ENCODE data around the gene RGS4. TPM values are rescaled to one million over a fixed set of nuclear protein-coding genes. Genes with fewer than 3 reads are reported as not detected.
"Not testable (repeated sequence)": the region's sequence is repeated elsewhere in the genome, so short reads cannot be mapped to it uniquely, and the experiment has no call there.

Gene RGS4
- total and polyA plus RNA-seq, 2 donors: 4.0 to 26.0 TPM

DNA sequence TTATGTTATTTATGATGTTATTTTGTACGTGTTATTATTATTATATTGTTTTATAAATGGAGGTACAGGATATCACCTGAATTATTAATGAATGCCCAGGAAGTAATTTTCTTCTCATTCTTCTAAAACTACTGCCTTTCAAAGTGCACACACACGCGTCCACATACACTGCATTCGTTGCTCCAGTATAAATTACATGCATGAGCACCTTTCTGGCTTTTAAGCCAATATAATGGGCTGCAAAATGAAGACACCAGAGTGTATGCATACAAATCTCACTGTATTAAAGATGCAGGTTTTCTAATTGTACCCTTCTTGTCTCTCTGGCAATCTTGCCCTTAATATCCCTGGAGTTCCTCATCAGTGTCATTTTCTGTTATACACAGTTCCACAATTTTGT lies 6.9 kb downstream of the RGS4 start:
- 89% methylated on average over 4 of the region's 4 CpGs for WGBS
- no peaks in the 10 kb centered on the region for H3K36me3 ChIP-seq (ENCODE audit: insufficient read depth)
- H3K4me3 ChIP-seq (ENCODE audit: low read depth, low read length): no peak overlapping the region
- no peak overlapping the region for H3K27ac ChIP-seq (ENCODE audit: low read depth)
- no peak for DNase-seq (ENCODE audit: extremely low spot score)
- no peaks in the 10 kb centered on the region for H3K4me1 ChIP-seq (ENCODE audit: insufficient read depth)

DNA sequence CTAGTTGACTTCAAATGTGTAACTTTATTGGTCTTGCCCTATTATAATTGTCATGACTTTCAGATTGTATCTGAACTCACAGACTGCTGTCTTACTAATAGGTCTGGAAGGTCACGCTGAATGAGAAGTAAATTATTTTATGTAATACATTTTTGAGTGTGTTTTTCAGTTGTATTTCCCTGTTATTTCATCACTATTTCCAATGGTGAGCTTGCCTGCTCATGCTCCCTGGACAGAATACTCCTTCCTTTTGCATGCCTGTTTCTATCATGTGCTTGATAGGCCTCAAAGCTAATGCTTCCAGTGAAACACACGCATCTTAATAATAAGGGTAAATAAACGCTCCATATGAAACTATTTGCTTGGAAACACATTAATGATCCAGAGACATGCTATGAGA lies 7.3 kb downstream of the RGS4 start:
- no peak for DNase-seq (ENCODE audit: extremely low spot score)
- Histone ChIP-seq H3K4me1 (ENCODE audit: insufficient read depth) (no peaks in the 10 kb centered on the region), H3K36me3 (ENCODE audit: insufficient read depth) (no peaks in the 10 kb centered on the region), H3K4me3 (ENCODE audit: low read depth, low read length) (no peak overlapping the region), H3K27ac (ENCODE audit: low read depth) (no peak overlapping the region)
- 88% methylated on average over 3 of the region's 3 CpGs for WGBS

GRCh38 chr1:163076981-163077761 lies 8.0 kb downstream of the RGS4 start:
- Histone ChIP-seq H3K4me3 (ENCODE audit: low read depth, low read length) (no peak overlapping the region), H3K27ac (ENCODE audit: low read depth) (no peak overlapping the region), H3K36me3 (ENCODE audit: insufficient read depth) (no peaks in the 10 kb centered on the region), H3K4me1 (ENCODE audit: insufficient read depth) (no peaks in the 10 kb centered on the region)
- WGBS: 91% methylated on average over 5 of the region's 5 CpGs
- DNase-seq (ENCODE audit: extremely low spot score): no peak

- Histone ChIP-seq H3K4me3 (ENCODE audit: low read depth, low read length) (no peak overlapping the region), H3K27ac (ENCODE audit: low read depth) (no peak overlapping the region), H3K36me3 (ENCODE audit: insufficient read depth) (no peaks in the 10 kb centered on the region), H3K4me1 (ENCODE audit: insufficient read depth) (no peaks in the 10 kb centered on the region)
- no peak for DNase-seq (ENCODE audit: extremely low spot score)
- WGBS: 62% methylated on average over 6 of the region's 6 CpGs
Observed at GRCh38 chr1:163082971-163083370, 13.8 kb downstream of the RGS4 start.

DNA sequence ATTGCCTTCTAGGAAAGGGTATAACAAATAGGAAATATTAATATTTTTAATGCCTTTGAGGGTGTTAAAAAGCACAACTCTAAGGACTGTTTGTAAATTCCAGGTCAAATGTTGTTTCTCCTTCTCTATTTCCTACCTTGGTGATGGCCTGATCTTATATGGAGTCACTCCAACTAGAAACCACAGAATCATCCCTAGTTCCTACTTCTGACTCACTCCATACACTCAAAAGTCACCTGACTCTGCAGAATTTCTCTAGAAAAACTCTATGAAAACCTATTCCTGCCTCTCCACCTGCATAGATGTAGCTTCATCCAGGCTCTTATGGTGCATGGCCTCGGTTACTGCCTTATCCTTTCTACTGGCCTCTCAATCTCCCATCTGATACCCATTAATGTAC lies 14.5 kb downstream of the RGS4 start:
- WGBS: 92% methylated on average over 1 of the region's 1 CpG
- Histone ChIP-seq H3K4me1 (ENCODE audit: insufficient read depth) (no peaks in the 10 kb centered on the region), H3K4me3 (ENCODE audit: low read depth, low read length) (no peak overlapping the region), H3K36me3 (ENCODE audit: insufficient read depth) (no peaks in the 10 kb centered on the region), H3K27ac (ENCODE audit: low read depth) (no peak overlapping the region)
- no peak for DNase-seq (ENCODE audit: extremely low spot score)

DNA sequence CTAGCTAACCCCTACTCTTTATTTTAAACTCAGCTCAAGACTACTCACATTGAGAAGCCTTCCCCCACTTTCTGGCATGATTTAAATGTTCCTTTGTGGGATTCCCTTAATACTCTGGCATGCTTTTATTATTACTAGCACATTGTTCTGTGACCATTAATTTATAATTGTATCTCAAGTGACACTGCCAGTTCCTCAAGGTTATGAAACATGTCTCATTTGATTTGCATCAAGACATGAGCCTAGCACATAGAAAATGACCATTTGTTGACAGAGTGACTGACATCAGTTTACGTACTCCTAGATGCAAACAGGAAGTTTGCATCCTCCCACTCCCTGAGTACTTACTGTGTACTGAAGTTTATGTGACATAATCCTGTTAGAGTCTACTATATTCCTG lies 15.2 kb downstream of the RGS4 start:
- WGBS: 75% methylated on average over 1 of the region's 1 CpG
- Histone ChIP-seq H3K36me3 (ENCODE audit: insufficient read depth) (no peaks in the 10 kb centered on the region), H3K4me3 (ENCODE audit: low read depth, low read length) (no peak overlapping the region), H3K27ac (ENCODE audit: low read depth) (no peak overlapping the region), H3K4me1 (ENCODE audit: insufficient read depth) (no peaks in the 10 kb centered on the region)
- DNase-seq (ENCODE audit: extremely low spot score): no peak

DNA sequence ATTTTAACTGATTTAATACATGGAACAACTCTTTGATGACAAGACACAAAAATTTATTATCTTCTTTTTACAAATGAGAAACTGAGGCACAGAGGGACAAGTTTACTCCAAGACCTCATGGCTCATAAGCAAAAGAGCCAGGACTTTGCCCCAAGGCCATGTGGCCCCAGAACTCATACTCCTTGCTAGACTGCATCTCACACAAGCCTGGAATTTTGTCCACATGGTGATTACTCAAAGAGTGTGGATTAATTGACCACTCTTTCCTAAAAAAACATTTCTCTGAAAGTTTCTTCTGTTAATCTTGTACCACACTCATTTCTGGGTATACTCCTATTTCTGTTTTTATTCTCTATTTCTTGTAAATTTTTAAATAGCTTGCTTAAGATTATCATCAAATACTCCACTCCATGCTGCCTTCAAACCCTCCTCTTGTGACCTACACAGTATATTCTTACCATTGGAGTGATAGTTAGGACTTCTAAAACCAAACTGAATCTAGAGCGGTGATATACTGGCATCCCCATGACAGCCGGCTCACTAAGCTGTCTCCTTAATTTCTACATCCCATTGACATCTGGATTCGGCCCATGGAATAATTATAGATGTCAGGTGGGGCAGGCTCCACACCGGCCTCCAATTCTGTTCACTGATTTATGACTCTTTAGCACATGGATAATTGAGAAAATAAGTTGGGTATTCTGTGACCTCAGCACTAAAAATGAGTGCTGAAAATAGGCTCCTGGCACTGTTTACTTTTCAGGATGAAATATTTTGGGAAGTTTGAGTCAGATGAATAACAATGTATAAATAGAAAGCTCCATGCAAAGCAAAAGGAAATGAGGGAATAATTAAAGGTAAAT lies 16.1 kb downstream of the RGS4 start:
- WGBS: 71% methylated on average over 4 of the region's 4 CpGs
- Histone ChIP-seq H3K36me3 (ENCODE audit: insufficient read depth) (no peaks in the 10 kb centered on the region), H3K27ac (ENCODE audit: low read depth) (no peak overlapping the region), H3K4me3 (ENCODE audit: low read depth, low read length) (no peak overlapping the region), H3K4me1 (ENCODE audit: insufficient read depth) (no peaks in the 10 kb centered on the region)
- no peak for DNase-seq (ENCODE audit: extremely low spot score)

DNA sequence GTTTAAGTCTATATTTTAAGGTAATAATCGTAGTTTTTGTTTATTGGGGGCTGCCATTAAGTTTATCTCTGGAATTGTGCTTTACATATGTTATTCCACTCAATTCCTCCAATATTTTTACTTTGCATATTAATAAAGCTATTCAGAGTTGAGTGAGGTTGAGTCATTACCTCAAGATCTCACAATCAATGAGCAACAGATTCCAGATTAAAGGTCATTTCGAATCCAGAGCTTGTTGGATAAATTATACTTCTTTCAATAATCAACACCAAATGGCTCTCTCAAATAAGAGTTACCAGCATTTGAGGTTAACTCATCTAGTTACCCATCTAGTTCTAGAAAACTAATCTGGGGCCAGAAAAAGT lies 16.7 kb downstream of the RGS4 start:
- 70% methylated on average over 2 of the region's 2 CpGs for WGBS
- H3K4me3 ChIP-seq (ENCODE audit: low read depth, low read length): no peak overlapping the region

GRCh38 chr1:163089117-163089516 lies 20.0 kb downstream of the RGS4 start:
- not testable (repeated sequence) for H3K27ac ChIP-seq (ENCODE audit: low read depth); DNase-seq (ENCODE audit: extremely low spot score); H3K4me1 ChIP-seq (ENCODE audit: insufficient read depth); H3K36me3 ChIP-seq (ENCODE audit: insufficient read depth); H3K4me3 ChIP-seq (ENCODE audit: low read depth, low read length)
- WGBS: 77% methylated on average over 4 of the region's 4 CpGs

More for the DNA sequence above, 16.7 kb downstream of the RGS4 start:
- Histone ChIP-seq H3K4me1 (ENCODE audit: insufficient read depth) (no peaks in the 10 kb centered on the region), H3K36me3 (ENCODE audit: insufficient read depth) (no peaks in the 10 kb centered on the region), H3K27ac (ENCODE audit: low read depth) (no peak overlapping the region)
- DNase-seq (ENCODE audit: extremely low spot score): no peak

GRCh38 chr1:163090321-163090945 lies 21.3 kb downstream of the RGS4 start:
- no peak overlapping the region for H3K4me3 ChIP-seq (ENCODE audit: low read depth, low read length)
- 86% methylated on average over 3 of the region's 3 CpGs for WGBS
- no peaks in the 10 kb centered on the region for H3K4me1 ChIP-seq (ENCODE audit: insufficient read depth)
- no peaks in the 10 kb centered on the region for H3K36me3 ChIP-seq (ENCODE audit: insufficient read depth)
- H3K27ac ChIP-seq (ENCODE audit: low read depth): no peak overlapping the region
- DNase-seq (ENCODE audit: extremely low spot score): no peak

GRCh38 chr1:163093169-163093568 lies 24.0 kb downstream of the RGS4 start:
- H3K36me3 ChIP-seq (ENCODE audit: insufficient read depth): no peaks in the 10 kb centered on the region
- H3K4me3 ChIP-seq (ENCODE audit: low read depth, low read length): no peak overlapping the region
- no peak overlapping the region for H3K27ac ChIP-seq (ENCODE audit: low read depth)
- WGBS: 86% methylated on average over 4 of the region's 4 CpGs
- DNase-seq (ENCODE audit: extremely low spot score): no peak
- no peaks in the 10 kb centered on the region for H3K4me1 ChIP-seq (ENCODE audit: insufficient read depth)

DNA sequence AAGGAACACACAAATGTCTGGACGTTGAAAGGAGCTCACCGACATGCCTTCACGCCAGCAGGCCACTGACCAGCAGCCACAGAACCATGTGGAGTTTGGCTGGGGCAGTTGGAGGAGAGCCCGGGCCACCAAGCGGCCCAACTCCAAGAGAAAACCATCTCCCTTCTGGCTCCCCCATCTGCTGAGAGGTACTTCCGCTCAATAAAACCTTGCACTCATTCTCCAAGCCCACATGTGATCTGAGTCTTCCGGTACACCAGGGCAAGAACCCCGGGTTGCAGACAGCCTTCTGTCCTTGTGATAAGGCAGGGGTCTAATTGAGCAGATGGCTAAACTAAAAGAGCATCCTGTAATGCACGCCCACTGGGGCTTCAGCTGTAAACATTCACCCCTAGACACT lies 24.4 kb downstream of the RGS4 start:
- Histone ChIP-seq H3K36me3 (ENCODE audit: insufficient read depth) (no peaks in the 10 kb centered on the region), H3K27ac (ENCODE audit: low read depth) (no peak overlapping the region), H3K4me3 (ENCODE audit: low read depth, low read length) (no peak overlapping the region), H3K4me1 (ENCODE audit: insufficient read depth) (no peaks in the 10 kb centered on the region)
- DNase-seq (ENCODE audit: extremely low spot score): no peak
- 87% methylated on average over 9 of the region's 9 CpGs for WGBS

DNA sequence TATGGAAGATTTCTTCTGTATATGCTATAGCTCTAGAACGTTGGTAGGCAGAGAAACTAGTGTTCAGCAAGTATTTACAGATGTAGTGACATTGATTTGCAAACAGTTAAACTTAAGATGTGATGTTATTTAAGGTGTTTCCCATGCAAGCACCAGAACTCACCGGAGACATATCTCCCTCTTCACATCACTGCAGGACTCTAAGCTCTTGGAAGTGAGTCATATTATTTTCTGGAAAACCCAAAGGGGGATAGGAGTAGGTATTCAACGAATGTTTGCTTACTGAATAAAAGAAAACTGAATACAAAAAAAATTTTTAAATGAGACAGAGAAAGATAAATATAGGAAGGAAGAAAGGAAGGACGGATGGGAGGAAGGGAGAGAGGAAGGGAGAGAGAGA lies 25.0 kb downstream of the RGS4 start:
- whole genome bisulfite sequencing: 55% methylated on average over 4 of the region's 4 CpGs
- no peak for DNase-seq (ENCODE audit: extremely low spot score)
- Histone ChIP-seq H3K27ac (ENCODE audit: low read depth) (no peak overlapping the region), H3K4me3 (ENCODE audit: low read depth, low read length) (no peak overlapping the region), H3K36me3 (ENCODE audit: insufficient read depth) (no peaks in the 10 kb centered on the region), H3K4me1 (ENCODE audit: insufficient read depth) (no peaks in the 10 kb centered on the region)

- H3K36me3 ChIP-seq (ENCODE audit: insufficient read depth): no peaks in the 10 kb centered on the region
- DNase-seq (ENCODE audit: extremely low spot score): no peak
- WGBS: 60% methylated on average over 2 of the region's 2 CpGs
- H3K4me1 ChIP-seq (ENCODE audit: insufficient read depth): no peaks in the 10 kb centered on the region
- no peak overlapping the region for H3K27ac ChIP-seq (ENCODE audit: low read depth)
- no peak overlapping the region for H3K4me3 ChIP-seq (ENCODE audit: low read depth, low read length)
Observed at GRCh38 chr1:163094589-163094988, 25.4 kb downstream of the RGS4 start.
